GM12878 (cell line): ENCODE measurements around the gene BRINP3. TPM values are rescaled to one million over a fixed set of nuclear protein-coding genes. Genes with fewer than 3 reads are reported as not detected.

Experiments
- ATF2 ChIP-seq: IDR thresholded peaks from 2 replicates; pipeline ENCODE4 v1.6.1; 2012; ENCODE audit warnings: low read length, inconsistent platforms
- BCL11A ChIP-seq: IDR thresholded peaks from 2 replicates; pipeline ENCODE4 v1.6.1; 2011; ENCODE audit warnings: low read depth, low read length
- E2F8 ChIP-seq: fragments of 450-650 bp; IDR thresholded peaks from 2 replicates; pipeline ENCODE4 v1.6.1; 2018; ENCODE audit warnings: mild to moderate bottlenecking, low read depth, moderate library complexity; ENCODE audit not compliant: partially characterized antibody
- ZBTB11 ChIP-seq: fragments of 450-650 bp; formaldehyde crosslinking; IDR thresholded peaks from 2 replicates; pipeline ENCODE4 v1.5.0; 2022; ENCODE audit warnings: mild to moderate bottlenecking, missing genetic modification characterization
- polyA plus RNA-seq, 11 experiments: library from polyadenylated mRNA; depleted of rRNA in 4 of 11; unstranded in 6 of 11; stranded (reverse) in 5 of 11; fragments of >200 nt; fragmentation: Nextera tagmentation in 4 of 11; fragmentation: Illumina TruSeq in 1 of 11; extraction: Ambion mirVana in 4 of 11; extraction: Trizol in 1 of 11; gene quantifications; 1 replicate in 1 of 11; 2 replicates in 10 of 11; pipeline versions ENCODE4 v1.2.1 to v1.2.3, GENCODE V29; 2011 to 2016; ENCODE audit warnings: inconsistent platforms in 2 of 11, missing spikeins in 2 of 11, low read depth in 1 of 11
- total RNA-seq, 4 experiments: library from RNA; depleted of rRNA in 3 of 4; stranded (reverse); fragments of >200 nt in 3 of 4; fragmentation: Illumina TruSeq in 1 of 4; extraction: Trizol in 1 of 4; gene quantifications; 2 replicates each; pipeline versions ENCODE4 v1.2.1 to v1.2.3, GENCODE V29; 2013 to 2021
- TF ChIP-seq, protein P1 (sequence below): IDR thresholded peaks from 2 replicates; pipeline ENCODE4 v1.6.1; 2012; ENCODE audit warnings: low read depth, low read length, improper control_type of control experiment

The BRINP3 gene
- total and polyA plus RNA-seq, 10 of the 15 experiments (the other 5 are each of a cell fraction or from before 2014, with no cell fraction given): under 0.01 TPM; not detected in 9

DNA sequence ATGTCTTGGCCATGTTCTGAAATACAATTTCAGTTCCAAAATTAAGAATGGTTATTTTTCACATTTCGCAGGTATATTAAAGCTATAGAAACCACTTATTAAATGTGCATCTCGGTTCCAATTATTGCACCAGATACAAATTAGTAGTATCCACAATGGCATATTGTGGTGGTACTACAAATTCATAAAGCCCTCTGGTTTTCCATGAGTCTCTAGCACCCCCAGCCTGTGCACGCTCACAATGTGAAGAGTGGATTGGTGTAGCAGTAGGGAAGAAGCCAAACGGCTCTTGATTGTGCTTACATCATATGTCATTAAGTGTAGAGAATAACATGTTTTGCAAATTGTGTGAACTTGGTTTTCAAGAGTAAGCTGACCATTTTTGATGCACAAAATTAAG, 1.9 kb upstream of the BRINP3 start (continued):
- TF ChIP-seq ZBTB11 (CRISPR knock-in tag): no peak
- no peak for TF ChIP-seq ATF2
- TF ChIP-seq, protein P1, sequence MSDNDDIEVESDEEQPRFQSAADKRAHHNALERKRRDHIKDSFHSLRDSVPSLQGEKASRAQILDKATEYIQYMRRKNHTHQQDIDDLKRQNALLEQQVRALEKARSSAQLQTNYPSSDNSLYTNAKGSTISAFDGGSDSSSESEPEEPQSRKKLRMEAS: no peak
- TF ChIP-seq E2F8: no peak
- no peak for TF ChIP-seq BCL11A
